HG02981 (cell line): ENCODE data around the gene INCENP.
"Not testable (repeated sequence)": the region's sequence is repeated elsewhere in the genome, so short reads cannot be mapped to it uniquely, and the experiment has no call there.

Experiments used
- ATAC-seq: cut with Tn5 transposase; IDR thresholded peaks from one replicate; pipeline ENCODE4 v1.9.1; 2021; ENCODE audit warnings: mild to moderate bottlenecking, moderate library complexity; ENCODE audit not compliant: unreplicated experiment

The INCENP gene

GRCh38 chr11:62123669-62124185 lies at the start of gene INCENP:
INCENP (plus strand) TSS chr11:62124011; CDS start chr11:62128162, 4,151 bp downstream.
- peak; percentile 95 for ATAC-seq

GRCh38 chr11:62075438-62075837 lies 48.4 kb upstream of the INCENP start:
- no peak for ATAC-seq

- no peak for ATAC-seq
Measured at GRCh38 chr11:62077132-62077531, 46.7 kb upstream of the INCENP start.

GRCh38 chr11:62081378-62082291 lies 42.2 kb upstream of the INCENP start:
- no peak for ATAC-seq

GRCh38 chr11:62082292-62082657 lies 41.5 kb upstream of the INCENP start:
- no peak for ATAC-seq

GRCh38 chr11:62084801-62085200 lies 39.0 kb upstream of the INCENP start:
- not testable (repeated sequence) for ATAC-seq

- no peak for ATAC-seq
Measured at GRCh38 chr11:62087694-62088093, 36.1 kb upstream of the INCENP start.

GRCh38 chr11:62088331-62088933 lies 35.4 kb upstream of the INCENP start:
- ATAC-seq: no peak

- ATAC-seq: no peak
Measured at GRCh38 chr11:62103141-62103540, 20.7 kb upstream of the INCENP start.

- no peak for ATAC-seq
Measured at GRCh38 chr11:62103986-62104385, 19.8 kb upstream of the INCENP start.

- ATAC-seq: no peak
Measured at GRCh38 chr11:62104816-62105653, 18.8 kb upstream of the INCENP start.

GRCh38 chr11:62105667-62106191 lies 18.1 kb upstream of the INCENP start:
- no peak for ATAC-seq

GRCh38 chr11:62108017-62108750 lies 15.6 kb upstream of the INCENP start:
- ATAC-seq: no peak

- ATAC-seq: no peak
Measured at GRCh38 chr11:62108971-62109404, 14.8 kb upstream of the INCENP start.

- ATAC-seq: no peak
Measured at GRCh38 chr11:62115085-62115694, 8.6 kb upstream of the INCENP start.

GRCh38 chr11:62116451-62116850 lies 7.4 kb upstream of the INCENP start:
- no peak for ATAC-seq

- ATAC-seq: no peak
Measured at GRCh38 chr11:62119569-62119968, 4.2 kb upstream of the INCENP start.

GRCh38 chr11:62120001-62120400 lies 3.8 kb upstream of the INCENP start:
- no peak for ATAC-seq

GRCh38 chr11:62120431-62120830 lies 3.4 kb upstream of the INCENP start:
- ATAC-seq: no peak

GRCh38 chr11:62122076-62122475 lies 1.7 kb upstream of the INCENP start:
- no peak for ATAC-seq
